B cell (primary cell): ENCODE results near the gene FHIT. TPM values are rescaled to one million over a fixed set of nuclear protein-coding genes. Genes with fewer than 3 reads are reported as not detected.

ENCODE experiments used
- ATAC-seq: fragments of 200-7000 bp; cut with Tn5 transposase; one replicate; pipeline ENCODE4 v1.10.0; 2021; ENCODE audit warnings: low read depth, mild to moderate bottlenecking, moderate number of reproducible peaks, moderate library complexity
- CTCF ChIA-PET: fragments of 350-600 bp; sonication (Branson Sonifier 250); formaldehyde crosslinking; loops from one replicate; lab custom pipeline; 2021; ENCODE audit warnings: antibody characterized with exemption, inconsistent platforms; lab: Charles Lee
- POLR2A ChIA-PET: fragments of 350-600 bp; sonication (Branson Sonifier 250); formaldehyde crosslinking; loops from one replicate; lab custom pipeline; 2021; ENCODE audit warnings: antibody characterized with exemption; lab: Charles Lee
- DNase-seq: peaks from one replicate; pipeline ENCODE4 v3.0.0; 2013
- H2AFZ ChIP-seq: 2 replicates; pipeline ENCODE4 v1.6.1; 2012; ENCODE audit warnings: mild to moderate bottlenecking, low read depth, low read length; ENCODE audit not compliant: insufficient read depth, poor library complexity, severe bottlenecking
- H3K27ac ChIP-seq, 2 donors: 1 replicate in 1 of 2; 2 replicates in 1 of 2; pipeline ENCODE4 v1.5.1; 2012 to 2013; ENCODE audit warnings: low read length in 2 of 2, mild to moderate bottlenecking in 2 of 2, moderate library complexity in 1 of 2
- H3K27me3 ChIP-seq, 4 experiments: fragments of 200-600 bp in 1 of 4; sonication (generic) in 1 of 4; replicated peaks in 1 of 4; 1 replicate in 2 of 4; 2 replicates in 2 of 4; pipeline versions ENCODE4 v1.6.1 to v1.7.0; 2013 to 2016; ENCODE audit warnings: low read length in 3 of 4, mild to moderate bottlenecking in 2 of 4, mixed read lengths in 1 of 4, moderate library complexity in 1 of 4; ENCODE audit not compliant: insufficient read depth in 4 of 4, control insufficient read depth in 3 of 4; ENCODE audit errors: control extremely low read depth in 1 of 4
- H3K36me3 ChIP-seq, 2 experiments: replicated peaks in 1 of 2; 1 replicate in 1 of 2; 2 replicates in 1 of 2; pipeline versions ENCODE4 v1.6.1 to v1.7.1; 2013; ENCODE audit warnings: low read length in 1 of 2; ENCODE audit not compliant: insufficient read depth in 2 of 2, control insufficient read depth in 1 of 2; ENCODE audit errors: control extremely low read depth in 1 of 2, extremely low read depth in 1 of 2
- H3K4me1 ChIP-seq, 2 donors: fragments of 200-600 bp in 1 of 2; sonication (generic) in 1 of 2; 1 replicate in 1 of 2; 2 replicates in 1 of 2; pipeline versions ENCODE4 v1.5.1 to v1.6.1; 2013 to 2017; ENCODE audit warnings: low read length in 2 of 2; ENCODE audit not compliant: control insufficient read depth in 2 of 2, insufficient read depth in 2 of 2
- H3K4me2 ChIP-seq: replicated peaks from 2 replicates; pipeline ENCODE3; 2012; ENCODE audit warnings: mild to moderate bottlenecking, low read depth, low read length; ENCODE audit not compliant: poor library complexity, severe bottlenecking
- H3K4me3 ChIP-seq, 5 experiments: fragments of 200-600 bp in 1 of 5; sonication (generic) in 1 of 5; 1 replicate in 3 of 5; 2 replicates in 2 of 5; pipeline versions ENCODE4 v1.5.1 to v1.7.0; 2011 to 2016; ENCODE audit warnings: low read length in 4 of 5, mild to moderate bottlenecking in 4 of 5, low read depth in 2 of 5, control low read depth in 1 of 5, moderate library complexity in 1 of 5; ENCODE audit not compliant: insufficient read depth in 1 of 5; ENCODE audit errors: control extremely low read depth in 1 of 5, extremely low read depth in 1 of 5
- H3K79me2 ChIP-seq: fragments of 200-600 bp; sonication (generic); one replicate; pipeline ENCODE4 v1.6.0; 2016; ENCODE audit warnings: low read length; ENCODE audit not compliant: control insufficient read depth, insufficient read depth
- H3K9ac ChIP-seq: fragments of 200-600 bp; sonication (generic); 2 replicates; pipeline ENCODE4 v1.6.1; 2017; ENCODE audit warnings: mild to moderate bottlenecking, low read length, moderate library complexity
- H3K9me3 ChIP-seq, 3 donors: one replicate each; pipeline versions ENCODE4 v1.6.1 to v1.7.1; 2013; ENCODE audit warnings: low read length in 2 of 3; ENCODE audit not compliant: control insufficient read depth in 2 of 3, insufficient read depth in 1 of 3; ENCODE audit errors: control extremely low read depth in 1 of 3
- H4K20me1 ChIP-seq: 2 replicates; pipeline ENCODE4 v1.6.0; 2012; ENCODE audit warnings: mild to moderate bottlenecking, low read length; ENCODE audit not compliant: insufficient read depth, control insufficient read depth, poor library complexity, severe bottlenecking
- H3K27ac Mint-ChIP-seq: one replicate; pipeline ENCODE4 v1.8.0; 2021; ENCODE audit warnings: mixed read lengths
- H3K27me3 Mint-ChIP-seq: one replicate; pipeline ENCODE4 v1.8.0; 2021; ENCODE audit warnings: mixed read lengths
- H3K4me1 Mint-ChIP-seq: one replicate; pipeline ENCODE4 v1.8.0; 2021; ENCODE audit warnings: mixed read lengths
- H3K4me3 Mint-ChIP-seq: one replicate; pipeline ENCODE4 v1.8.0; 2021; ENCODE audit warnings: mixed read lengths
- H3K9me3 Mint-ChIP-seq: one replicate; pipeline ENCODE4 v1.8.0; 2022; ENCODE audit warnings: mixed read lengths; ENCODE audit not compliant: insufficient read depth
- EZH2 ChIP-seq: IDR thresholded peaks from 2 replicates; pipeline ENCODE4 v1.6.1; 2012; ENCODE audit warnings: borderline replicate concordance, low read depth, mild to moderate bottlenecking, moderate library complexity, low read length; ENCODE audit not compliant: insufficient read depth, poor library complexity, severe bottlenecking
- WGBS: methylation state at CpG from one replicate; pipeline ENCODE4 v1.1.5; 2013; ENCODE audit warnings: missing lambda C conversion rate; ENCODE audit not compliant: insufficient coverage; 5-methylcytosine and 5-hydroxymethylcytosine counted together
- intact Hi-C: fragments of 100-400 bp; cut with micrococcal nuclease; formaldehyde crosslinking; loops from one replicate; pipeline ENCODE4 v1.10.0; 2022
- polyA plus RNA-seq: library from polyadenylated mRNA; depleted of rRNA; stranded (reverse); fragments of >200 nt; gene quantifications from 2 replicates; pipeline ENCODE4 v1.2.3, GENCODE V29; 2012
- total RNA-seq, 2 donors: library from RNA; stranded (reverse); fragments of 120-200 nt in 1 of 2; gene quantifications; 1 replicate in 1 of 2; 2 replicates in 1 of 2; pipeline versions ENCODE4 v1.2.3 to v1.2.4, GENCODE V29; 2013 to 2022
- TF ChIP-seq, protein P1 (sequence below): fragments of 200-600 bp; IDR thresholded peaks from one replicate; pipeline ENCODE4 v1.8.0; 2022; ENCODE audit warnings: antibody characterized with exemption, mild to moderate bottlenecking

The FHIT gene
- total and polyA plus RNA-seq, 2 donors (not counting 1 experiment from before 2014, with no cell fraction given): 1.7 to 7.8 TPM

DNA sequence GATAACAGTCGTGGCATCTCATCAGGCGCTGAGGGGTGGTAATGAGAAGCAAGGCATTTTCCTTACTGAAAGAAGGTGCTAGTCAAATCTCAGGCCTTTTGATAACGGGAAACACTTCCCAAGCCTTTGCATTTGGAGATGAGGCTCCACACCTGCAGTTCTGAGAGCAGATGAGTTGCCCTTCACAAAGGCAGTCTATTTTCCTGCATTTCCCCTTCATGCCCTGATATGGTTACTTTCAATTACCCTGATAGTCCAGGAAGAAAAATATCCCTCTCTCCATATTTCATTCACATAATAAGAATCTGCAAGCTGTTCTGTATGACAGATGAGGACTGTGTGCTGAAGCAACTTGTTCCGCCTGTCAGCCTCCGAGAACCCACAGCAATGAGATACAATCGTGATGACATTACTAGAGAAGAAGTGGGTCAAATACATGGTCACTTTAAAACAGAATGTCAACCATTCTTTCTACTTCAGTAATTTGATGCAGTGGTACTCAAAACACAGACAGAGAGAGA, 25.0 kb downstream of the FHIT start:
- CTCF ChIA-PET: no interaction called here
- no peaks in the 10 kb centered on the region for H3K4me1 ChIP-seq
- WGBS: 100% methylated on average over 1 of the region's 6 CpGs

DNA sequence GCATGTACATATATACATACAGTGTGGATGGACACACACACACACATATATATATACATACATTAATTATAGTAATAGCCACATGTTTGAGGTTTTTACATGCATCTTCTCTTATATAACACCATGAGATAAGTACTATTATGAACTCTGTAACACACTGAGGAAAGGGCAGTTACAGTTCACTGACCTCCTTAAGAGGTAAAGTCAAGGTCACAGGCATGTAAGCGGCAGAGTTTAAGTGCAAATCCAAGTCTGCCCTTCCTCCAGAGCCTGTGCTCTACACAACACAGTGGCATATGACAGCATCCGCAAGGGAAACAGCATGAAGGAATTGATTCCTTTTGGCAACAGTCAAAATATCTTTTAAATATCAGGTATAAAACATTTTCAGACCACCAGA, 26.4 kb downstream of the FHIT start:
- H3K4me1 Mint-ChIP-seq: no peaks in the 10 kb centered on the region
- H4K20me1 ChIP-seq: no peaks in the 10 kb centered on the region
- TF ChIP-seq, protein P1, sequence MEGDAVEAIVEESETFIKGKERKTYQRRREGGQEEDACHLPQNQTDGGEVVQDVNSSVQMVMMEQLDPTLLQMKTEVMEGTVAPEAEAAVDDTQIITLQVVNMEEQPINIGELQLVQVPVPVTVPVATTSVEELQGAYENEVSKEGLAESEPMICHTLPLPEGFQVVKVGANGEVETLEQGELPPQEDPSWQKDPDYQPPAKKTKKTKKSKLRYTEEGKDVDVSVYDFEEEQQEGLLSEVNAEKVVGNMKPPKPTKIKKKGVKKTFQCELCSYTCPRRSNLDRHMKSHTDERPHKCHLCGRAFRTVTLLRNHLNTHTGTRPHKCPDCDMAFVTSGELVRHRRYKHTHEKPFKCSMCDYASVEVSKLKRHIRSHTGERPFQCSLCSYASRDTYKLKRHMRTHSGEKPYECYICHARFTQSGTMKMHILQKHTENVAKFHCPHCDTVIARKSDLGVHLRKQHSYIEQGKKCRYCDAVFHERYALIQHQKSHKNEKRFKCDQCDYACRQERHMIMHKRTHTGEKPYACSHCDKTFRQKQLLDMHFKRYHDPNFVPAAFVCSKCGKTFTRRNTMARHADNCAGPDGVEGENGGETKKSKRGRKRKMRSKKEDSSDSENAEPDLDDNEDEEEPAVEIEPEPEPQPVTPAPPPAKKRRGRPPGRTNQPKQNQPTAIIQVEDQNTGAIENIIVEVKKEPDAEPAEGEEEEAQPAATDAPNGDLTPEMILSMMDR: no peak
- TF ChIP-seq EZH2: no peak
- H3K27me3 ChIP-seq: no peaks in the 10 kb centered on the region
- H3K4me1 ChIP-seq: no peaks in the 10 kb centered on the region
- no peaks in the 10 kb centered on the region for H3K9me3 Mint-ChIP-seq
- H3K9ac ChIP-seq: no peak overlapping the region
- no peaks in the 10 kb centered on the region for H3K36me3 ChIP-seq
- ChIA-PET CTCF (no interaction called here), POLR2A (no interaction called here)
- H3K27me3 Mint-ChIP-seq: no peaks in the 10 kb centered on the region
- 100% methylated on average over 1 of the region's 2 CpGs for WGBS
- intact Hi-C loops: no loop called here
- DNase-seq (no peak), ATAC-seq (no peak)
- H3K4me3 ChIP-seq: no peak overlapping the region
- no peaks in the 10 kb centered on the region for H3K79me2 ChIP-seq
- H3K27ac Mint-ChIP-seq: no peak overlapping the region
- H3K9me3 ChIP-seq: no peaks in the 10 kb centered on the region
- H2AFZ ChIP-seq: no peak overlapping the region
- H3K4me3 Mint-ChIP-seq: no peak overlapping the region
- no peak overlapping the region for H3K4me2 ChIP-seq
- H3K27ac ChIP-seq: no peak overlapping the region

More for the DNA sequence above, 25.0 kb downstream of the FHIT start:
- Mint-ChIP-seq H3K27ac (no peak overlapping the region), H3K4me1 (no peaks in the 10 kb centered on the region), H3K9me3 (no peaks in the 10 kb centered on the region), H3K4me3 (no peak overlapping the region), H3K27me3 (no peaks in the 10 kb centered on the region)
- no peak overlapping the region for H2AFZ ChIP-seq
- intact Hi-C loops: no loop called here
- no peaks in the 10 kb centered on the region for H3K79me2 ChIP-seq
- H3K9me3 ChIP-seq: no peaks in the 10 kb centered on the region
- H3K27ac ChIP-seq: no peak overlapping the region
- H3K4me2 ChIP-seq: no peak overlapping the region
- no peak overlapping the region for H3K9ac ChIP-seq
- TF ChIP-seq, protein P1: no peak
- no peak for TF ChIP-seq EZH2
- POLR2A ChIA-PET: no interaction called here
- DNase-seq: no peak
- no peak for ATAC-seq
- H4K20me1 ChIP-seq: no peaks in the 10 kb centered on the region
- H3K36me3 ChIP-seq: no peaks in the 10 kb centered on the region
- H3K27me3 ChIP-seq: no peaks in the 10 kb centered on the region
- H3K4me3 ChIP-seq: no peak overlapping the region
